Stimulated activated CD8-positive, alpha-beta memory T cell treated with anti-CD3 and anti-CD28 coated beads, Interleukin-15, amount 100 ng/mL, for 24 hours (primary cell): ENCODE measurements around the gene WNT3A.

Experiments used
- DNase-seq: peaks from one replicate; pipeline ENCODE4 v3.0.0-alpha.2; 2020; ENCODE audit warnings: low read depth

WNT3A gene

GRCh38 chr1:228101614-228101993, 94.8 kb downstream of the WNT3A start:
- DNase-seq, result no peak

DNA sequence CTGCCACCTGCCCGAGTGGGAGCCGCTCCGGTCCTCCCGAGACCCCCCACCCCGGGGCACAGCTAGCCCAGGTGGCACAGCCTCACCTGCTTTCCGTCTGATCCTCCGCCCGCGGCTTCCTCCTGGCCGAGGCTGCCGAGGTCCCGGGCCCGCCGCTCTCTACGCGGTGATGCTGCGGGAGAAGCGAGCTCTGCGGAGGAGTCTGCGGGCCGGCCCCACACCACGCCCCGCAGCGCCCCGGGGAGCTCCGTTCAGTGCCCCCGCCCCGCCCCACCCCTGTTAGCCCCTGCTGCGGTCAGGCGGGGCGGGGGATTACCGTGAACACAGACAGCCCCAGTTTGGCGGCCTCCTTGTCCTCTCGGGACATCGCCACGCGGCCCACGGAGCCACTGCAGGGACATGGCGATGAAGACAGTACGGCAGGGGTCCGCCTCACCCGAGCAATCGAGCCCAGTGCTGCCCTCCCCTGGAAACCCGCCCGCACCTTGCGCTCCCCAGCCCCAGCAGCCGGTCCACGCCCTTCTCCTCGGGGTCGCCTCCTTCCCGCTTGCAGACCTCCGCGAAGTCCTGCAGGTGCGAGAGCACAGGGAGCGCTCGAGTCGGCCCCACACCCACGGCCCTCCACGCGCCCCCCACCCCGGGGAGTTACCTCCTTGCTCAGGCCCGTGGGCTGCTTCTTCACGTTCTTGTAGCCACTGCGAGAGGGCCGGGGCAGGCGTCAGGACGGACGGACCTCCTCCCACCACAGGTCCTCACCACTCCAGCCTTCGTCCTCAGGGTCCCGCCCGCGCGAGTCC, 95.4 kb downstream of the WNT3A start:
- no peak for DNase-seq

GRCh38 chr1:228102791-228103620, 96.2 kb downstream of the WNT3A start, which contains the start of gene C1orf35:
Gene C1orf35 (minus strand): TSS chr1:228103325. CDS start chr1:228103227, 98 bp downstream.
- peak; percentile 96 for DNase-seq

GRCh38 chr1:228104526-228105269, 97.9 kb downstream of the WNT3A start:
- no peak for DNase-seq

DNA sequence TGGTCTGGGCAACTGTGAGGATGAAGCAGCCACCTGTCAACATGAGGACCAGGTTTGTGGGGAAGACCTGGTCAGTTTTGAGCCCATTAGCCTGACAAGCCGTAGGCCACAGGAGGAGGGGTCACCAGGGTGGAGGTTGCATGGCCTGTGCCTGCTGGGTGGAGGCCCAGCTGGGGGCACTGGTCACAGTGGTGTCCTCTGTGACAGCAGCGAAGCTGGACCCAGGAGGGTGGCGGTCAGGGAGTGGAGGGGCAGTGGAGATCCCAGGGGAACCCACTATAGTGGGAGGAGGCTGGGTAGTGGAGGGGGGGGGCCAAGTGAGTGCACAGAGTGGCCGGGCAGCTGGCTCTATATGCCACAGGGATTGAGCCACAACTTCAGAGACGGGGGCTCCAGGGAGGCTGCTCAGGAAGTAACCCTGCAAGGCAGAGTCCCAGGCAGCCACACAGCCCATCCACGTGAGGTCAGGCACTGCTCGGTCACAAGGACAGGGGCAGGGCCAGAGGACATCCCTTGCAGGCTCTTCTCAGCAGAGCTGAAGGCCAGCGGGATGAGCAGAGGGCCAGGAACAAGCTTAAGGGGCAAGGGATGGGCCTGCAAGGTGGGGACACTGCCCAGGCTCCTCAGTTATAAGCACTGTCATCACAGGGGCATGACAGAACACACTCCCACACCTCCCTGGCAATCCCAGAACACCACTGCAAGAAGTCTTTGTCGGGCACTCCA, 98.6 kb downstream of the WNT3A start:
- DNase-seq, result no peak

DNA sequence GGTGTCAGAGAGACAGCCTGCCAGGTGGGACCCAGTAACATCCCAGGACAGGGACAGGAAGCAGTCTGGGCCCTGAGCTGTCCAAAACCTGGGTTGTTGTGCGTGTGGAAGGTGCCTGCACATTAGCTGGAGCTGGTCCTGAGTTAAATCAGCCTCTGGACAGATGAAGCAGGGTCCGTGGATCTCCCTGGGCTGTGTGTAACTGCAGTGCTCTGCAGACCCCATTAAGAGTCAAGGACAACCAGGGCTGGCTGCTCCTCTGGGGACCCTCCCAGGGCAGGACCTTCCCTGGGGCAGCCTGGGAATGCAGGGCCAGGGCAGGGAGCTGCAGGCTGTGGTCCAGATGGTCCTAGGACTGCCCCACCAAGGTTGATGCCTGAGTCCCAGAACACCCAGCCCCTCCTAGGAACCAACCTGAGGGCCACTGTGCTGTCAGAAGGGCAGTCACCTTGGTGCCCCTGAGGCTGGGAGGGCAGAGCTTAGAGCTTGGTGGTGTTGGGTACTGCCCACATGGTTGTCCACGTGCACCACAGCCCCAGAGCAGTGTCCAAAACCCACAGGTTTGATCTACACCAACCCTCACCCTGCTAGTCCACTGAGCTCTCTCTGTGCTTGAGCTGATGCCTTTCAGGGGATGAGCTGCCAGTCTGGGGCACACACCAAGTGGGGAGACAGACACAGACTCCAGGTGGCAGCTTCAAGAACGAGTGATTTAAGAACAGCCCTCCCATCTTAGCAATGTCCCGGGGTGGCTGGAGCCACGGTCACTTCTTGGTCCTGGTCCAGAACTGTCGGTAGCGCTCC, 99.4 kb downstream of the WNT3A start:
- DNase-seq, result no peak

DNA sequence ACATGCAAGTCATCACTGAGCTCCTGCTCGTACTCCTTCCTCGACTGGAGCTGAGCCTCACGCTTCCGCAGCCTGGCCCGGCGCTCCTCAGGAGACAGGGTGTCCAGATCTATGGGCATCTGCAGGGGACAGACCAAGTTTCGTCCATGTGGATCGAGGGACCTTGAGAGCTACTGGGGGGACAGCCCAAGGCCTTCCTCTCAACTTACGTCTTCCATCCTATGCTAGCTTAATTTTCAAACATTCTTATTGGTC, 99.9 kb downstream of the WNT3A start:
- DNase-seq, result no peak

DNA sequence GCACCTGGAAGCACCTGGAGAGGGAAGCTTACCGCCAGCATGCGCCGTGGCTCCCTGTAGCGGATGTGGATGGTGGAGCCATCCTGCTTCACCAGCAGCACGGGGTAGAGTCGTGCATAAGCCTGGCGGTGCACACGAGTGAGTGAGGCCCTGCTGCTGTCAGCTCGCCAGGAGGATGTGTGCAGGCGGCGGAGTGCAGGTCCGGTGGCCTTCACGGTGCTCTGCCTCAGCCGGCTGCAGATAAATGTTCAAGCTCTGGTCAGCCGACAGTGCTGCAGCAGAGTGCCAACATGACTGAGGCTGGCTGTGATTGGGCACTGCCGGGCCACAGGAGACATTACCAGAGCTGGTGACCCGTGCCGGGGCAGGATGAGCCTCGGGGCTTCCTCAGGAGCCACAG, 100.8 kb downstream of the WNT3A start:
- DNase-seq, result no peak

DNA sequence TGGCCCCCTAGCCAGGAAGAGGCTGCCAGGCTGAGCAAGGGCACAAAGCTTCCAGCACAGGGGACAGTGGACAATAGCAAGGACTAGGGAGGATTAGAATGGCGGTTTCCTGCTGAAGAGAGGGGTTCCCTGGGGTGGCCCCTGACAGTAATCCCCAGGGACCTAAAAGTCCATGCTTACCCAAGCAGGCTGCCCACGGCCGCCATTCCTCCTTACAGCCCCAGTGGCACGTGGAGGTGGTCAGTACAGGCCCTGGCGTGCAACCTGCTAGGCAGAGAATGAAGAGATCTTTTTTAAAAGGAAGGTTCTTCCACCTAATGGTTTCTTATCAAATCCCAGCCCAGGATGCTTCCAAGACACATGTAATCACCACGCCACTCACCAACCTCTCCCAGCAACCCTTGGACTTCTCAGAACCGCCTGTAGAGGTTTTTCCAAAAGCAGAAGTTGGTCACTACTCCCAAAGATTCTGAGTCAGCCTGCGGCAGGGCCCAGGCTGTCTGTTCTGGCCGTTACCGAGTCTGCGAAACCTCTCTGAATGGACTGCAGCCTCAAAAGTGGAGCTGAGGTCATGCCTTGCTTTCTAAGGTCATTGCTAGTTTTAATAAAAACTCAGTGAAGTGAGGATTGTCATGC, 101.4 kb downstream of the WNT3A start:
- DNase-seq, result no peak

DNA sequence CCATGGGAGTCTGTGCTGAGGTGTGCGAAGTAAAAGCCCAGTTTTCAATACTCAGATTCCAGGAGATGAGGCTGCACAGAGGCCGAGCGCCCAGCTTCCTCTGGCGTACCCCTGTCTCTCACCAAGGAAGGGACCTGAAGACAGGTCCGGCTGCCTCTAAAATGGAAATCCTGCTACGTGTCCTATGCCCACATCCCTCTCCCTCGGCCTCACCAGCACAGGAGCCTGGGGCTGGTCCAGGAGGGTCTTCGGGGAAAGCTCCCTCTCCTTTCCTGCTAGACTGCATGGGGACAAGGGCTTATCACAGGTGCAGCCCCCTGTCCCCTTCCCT, 101.9 kb downstream of the WNT3A start:
- no peak for DNase-seq

DNA sequence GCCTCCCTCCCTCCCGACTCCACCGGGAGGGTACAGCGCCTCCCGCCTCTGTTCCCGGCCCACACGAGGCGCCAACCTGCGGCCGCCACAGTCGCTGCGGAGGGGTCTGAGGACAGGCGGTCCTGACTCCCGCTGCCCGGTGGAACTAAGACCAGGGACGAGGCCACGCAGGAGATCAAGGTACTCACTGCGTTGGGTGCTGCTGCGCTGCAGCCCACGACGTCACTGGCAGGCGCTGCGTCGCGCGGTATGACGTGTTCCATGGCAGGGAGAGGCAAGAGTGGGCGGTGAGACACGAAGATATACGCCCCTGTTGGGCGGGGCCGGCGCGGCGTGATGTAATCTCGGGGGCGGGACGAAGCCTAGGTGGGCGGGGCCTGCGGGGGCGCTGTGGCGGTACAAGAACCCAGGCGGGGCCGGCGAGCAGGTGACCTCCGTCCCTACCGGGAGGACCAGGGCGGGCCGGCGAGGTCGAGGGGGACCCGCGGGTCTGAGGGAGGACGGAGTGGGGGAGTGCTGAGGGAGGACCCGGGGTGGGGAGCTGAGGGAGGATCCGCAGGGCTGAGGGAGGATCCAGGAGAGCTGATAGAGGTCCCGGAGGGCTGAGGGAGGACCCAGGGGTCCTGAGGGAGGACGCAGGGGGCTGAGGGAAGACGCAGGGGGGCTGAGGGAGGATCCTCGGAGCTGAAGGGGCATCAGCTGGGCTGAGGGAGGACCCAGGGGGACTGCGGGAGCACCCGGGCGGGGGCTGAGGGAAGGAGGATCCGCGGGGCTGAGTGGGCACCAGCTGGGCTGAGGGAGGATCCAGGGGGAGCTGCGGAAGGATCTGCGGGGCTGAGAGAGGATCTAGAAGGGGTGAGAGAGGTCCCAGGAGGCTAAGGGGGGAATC, 102.5 kb downstream of the WNT3A start, which contains the start of gene MRPL55:
Gene MRPL55, minus strand, starts transcription at position 227 of the 889 bp plus-strand sequence. CDS start 1,039 bp downstream, outside the sequence.
- DNase-seq, result peak; percentile 100

GRCh38 chr1:228109962-228110488, 103.2 kb downstream of the WNT3A start:
- DNase-seq, result no peak

GRCh38 chr1:228110556-228110955, 103.8 kb downstream of the WNT3A start:
- no peak for DNase-seq
